IMR-90 (cell line): ENCODE results near the gene L3MBTL2. TPM values are rescaled to one million over a fixed set of nuclear protein-coding genes. Genes with fewer than 3 reads are reported as not detected.

Experiments
- ATAC-seq: fragments of 200-7000 bp; cut with Tn5 transposase; 2 replicates; pipeline ENCODE4 v1.9.1; 2020; ENCODE audit warnings: low read depth, mild to moderate bottlenecking, moderate library complexity
- BruUV-seq: library from RNA; stranded (reverse); fragments of 400-500 nt; replicated peaks from 2 replicates; lab custom pipeline; 2021; lab: Mats Ljungman, UMichigan
- CTCF ChIA-PET: fragments of 300-600 bp; formaldehyde crosslinking; extraction: SDS; loops from one replicate; lab custom pipeline; 2021; ENCODE audit warnings: antibody characterized with exemption; lab: Yijun Ruan, JAX
- POLR2A ChIA-PET: fragments of 300-600 bp; sonication (Branson Sonifier 250); formaldehyde crosslinking; loops from one replicate; lab custom pipeline; 2022; ENCODE audit warnings: antibody characterized with exemption; ENCODE audit not compliant: unreplicated experiment; lab: Charles Lee
- DNase-seq: peaks from one replicate; pipeline ENCODE4 v3.0.0; 2013
- H2AFZ ChIP-seq: replicated peaks from 2 replicates; pipeline ENCODE3; 2013; ENCODE audit warnings: low read length, mild to moderate bottlenecking; ENCODE audit not compliant: poor library complexity
- H2AK5ac ChIP-seq: 2 replicates; pipeline ENCODE4 v1.6.1; 2013; ENCODE audit warnings: low read depth, low read length, inconsistent platforms
- H2AK9ac ChIP-seq: replicated peaks from 2 replicates; pipeline ENCODE3; 2013; ENCODE audit warnings: mild to moderate bottlenecking, low read depth, low read length, moderate library complexity; ENCODE audit not compliant: poor library complexity
- H2BK120ac ChIP-seq: 2 replicates; pipeline ENCODE4 v1.6.1; 2013; ENCODE audit warnings: low read depth, low read length, inconsistent platforms
- H2BK15ac ChIP-seq: 3 replicates; pipeline ENCODE4 v1.6.1; 2013; ENCODE audit warnings: low read depth, low read length, inconsistent platforms
- H2BK20ac ChIP-seq: 2 replicates; pipeline ENCODE4 v1.6.1; 2013; ENCODE audit warnings: low read depth, mild to moderate bottlenecking, inconsistent platforms, low read length, moderate library complexity
- H2BK5ac ChIP-seq: 2 replicates; pipeline ENCODE4 v1.6.1; 2013; ENCODE audit warnings: mild to moderate bottlenecking, low read depth, low read length, inconsistent platforms; ENCODE audit not compliant: poor library complexity, severe bottlenecking
- H3K14ac ChIP-seq: replicated peaks from 2 replicates; pipeline ENCODE4 v1.6.1; 2013; ENCODE audit warnings: low read depth, low read length, inconsistent platforms
- H3K18ac ChIP-seq: 2 replicates; pipeline ENCODE4 v1.6.1; 2013; ENCODE audit warnings: low read depth, low read length, control low read depth
- H3K23ac ChIP-seq: 2 replicates; pipeline ENCODE4 v1.6.1; 2013; ENCODE audit warnings: low read depth, low read length, inconsistent platforms
- H3K27ac ChIP-seq: 2 replicates; pipeline ENCODE4 v1.5.1; 2013; ENCODE audit warnings: mild to moderate bottlenecking, control low read depth, low read length; ENCODE audit not compliant: insufficient read depth
- H3K27me3 ChIP-seq: 2 replicates; pipeline ENCODE4 v1.6.1; 2013; ENCODE audit warnings: low read length; ENCODE audit not compliant: control insufficient read depth, insufficient read depth
- H3K36me3 ChIP-seq: 2 replicates; pipeline ENCODE4 v1.6.1; 2013; ENCODE audit warnings: low read length, mixed read lengths; ENCODE audit not compliant: control insufficient read depth, insufficient read depth
- H3K4ac ChIP-seq: 2 replicates; pipeline ENCODE4 v1.6.1; 2013; ENCODE audit warnings: low read depth, low read length, inconsistent platforms
- H3K4me1 ChIP-seq: 2 replicates; pipeline ENCODE4 v1.6.1; 2013; ENCODE audit warnings: low read length, mixed read lengths; ENCODE audit not compliant: control insufficient read depth, insufficient read depth
- H3K4me2 ChIP-seq: 2 replicates; pipeline ENCODE4 v1.6.1; 2013; ENCODE audit warnings: low read depth, mild to moderate bottlenecking, control low read depth, low read length, moderate library complexity
- H3K4me3 ChIP-seq: 2 replicates; pipeline ENCODE4 v1.5.1; 2013; ENCODE audit warnings: low read depth, mild to moderate bottlenecking, control low read depth, low read length, moderate library complexity; ENCODE audit not compliant: insufficient read depth
- H3K56ac ChIP-seq: 2 replicates; pipeline ENCODE4 v1.6.1; 2013; ENCODE audit warnings: low read length, inconsistent platforms; ENCODE audit not compliant: insufficient read depth; ENCODE audit errors: extremely low read depth
- H3K79me1 ChIP-seq, 2 experiments: 2 replicates each; pipeline ENCODE4 v1.6.1; 2013; ENCODE audit warnings: low read length in 2 of 2, inconsistent platforms in 1 of 2, low read depth in 1 of 2
- H3K9ac ChIP-seq: 2 replicates; pipeline ENCODE4 v1.6.1; 2013; ENCODE audit warnings: low read depth, low read length, control low read depth
- H3K9me1 ChIP-seq: 2 replicates; pipeline ENCODE4 v1.6.1; 2013; ENCODE audit warnings: low read length, inconsistent platforms; ENCODE audit not compliant: insufficient read depth
- H3K9me3 ChIP-seq: 2 replicates; pipeline ENCODE4 v1.6.1; 2013; ENCODE audit warnings: low read length; ENCODE audit not compliant: control insufficient read depth, insufficient read depth
- H4K20me1 ChIP-seq: 2 replicates; pipeline ENCODE4 v1.6.1; 2013; ENCODE audit warnings: low read length, inconsistent platforms; ENCODE audit not compliant: insufficient read depth
- H4K5ac ChIP-seq: 2 replicates; pipeline ENCODE4 v1.6.1; 2013; ENCODE audit warnings: mild to moderate bottlenecking, low read depth, low read length, control low read depth
- H4K8ac ChIP-seq, 2 experiments: 2 replicates each; pipeline ENCODE4 v1.6.1; 2013; ENCODE audit warnings: low read depth in 2 of 2, low read length in 2 of 2, control low read depth in 1 of 2, inconsistent platforms in 1 of 2
- H4K91ac ChIP-seq: 2 replicates; pipeline ENCODE4 v1.6.1; 2013; ENCODE audit warnings: low read depth, low read length, inconsistent platforms; ENCODE audit not compliant: insufficient read depth
- CEBPB ChIP-seq: IDR thresholded peaks from 2 replicates; pipeline ENCODE4 v1.6.1; 2012; ENCODE audit warnings: low read depth, low read length, improper control_type of control experiment
- CHD1 ChIP-seq: IDR thresholded peaks from 2 replicates; pipeline ENCODE4 v1.6.1; 2012; ENCODE audit warnings: low read depth, low read length, improper control_type of control experiment
- FOS ChIP-seq: fragments of 150-350 bp; IDR thresholded peaks from 2 replicates; pipeline ENCODE4 v1.6.1; 2016; ENCODE audit warnings: low read depth, low read length
- WGBS, 2 experiments: methylation state at CpG; one replicate each; pipeline versions ENCODE4 v1.1.5 to v1.1.7; 2013; ENCODE audit warnings: missing lambda C conversion rate in 2 of 2; ENCODE audit not compliant: insufficient read length in 1 of 2; ENCODE audit errors: extremely low coverage in 2 of 2; 5-methylcytosine and 5-hydroxymethylcytosine counted together
- dilution Hi-C: fragments of 300-500 bp; cut with HindIII; formaldehyde crosslinking; loops from one replicate; pipeline ENCODE4 v1.14.3; 2018; ENCODE audit warnings: low sequenced_read_pairs; ENCODE audit not compliant: unreplicated experiment
- in situ Hi-C: fragments of 300-500 bp; cut with MboI; formaldehyde crosslinking; loops from 3 replicates; pipeline ENCODE4 v1.14.3; 2019; ENCODE audit warnings: low sequenced_read_pairs, inconsistent platforms, mixed read lengths
- intact Hi-C: fragments of 100-400 bp; cut with micrococcal nuclease; formaldehyde crosslinking; loops from 2 replicates; pipeline ENCODE4 v1.10.0; 2022
- polyA plus RNA-seq, 3 experiments: library from polyadenylated mRNA; depleted of rRNA; stranded (reverse); fragments of >200 nt; gene quantifications; 2 replicates each; pipeline ENCODE4 v1.2.3, GENCODE V29; 2012; ENCODE audit warnings: low replicate concordance in 1 of 3
- total RNA-seq: library from RNA; depleted of rRNA; stranded (reverse); fragments of >200 nt; gene quantifications from 2 replicates; pipeline ENCODE4 v1.2.3, GENCODE V29; 2012

Gene L3MBTL2
- total and polyA plus RNA-seq, 2 of the 4 experiments (the other 2 are of a cell fraction) = 20.6 to 25.1 TPM

DNA sequence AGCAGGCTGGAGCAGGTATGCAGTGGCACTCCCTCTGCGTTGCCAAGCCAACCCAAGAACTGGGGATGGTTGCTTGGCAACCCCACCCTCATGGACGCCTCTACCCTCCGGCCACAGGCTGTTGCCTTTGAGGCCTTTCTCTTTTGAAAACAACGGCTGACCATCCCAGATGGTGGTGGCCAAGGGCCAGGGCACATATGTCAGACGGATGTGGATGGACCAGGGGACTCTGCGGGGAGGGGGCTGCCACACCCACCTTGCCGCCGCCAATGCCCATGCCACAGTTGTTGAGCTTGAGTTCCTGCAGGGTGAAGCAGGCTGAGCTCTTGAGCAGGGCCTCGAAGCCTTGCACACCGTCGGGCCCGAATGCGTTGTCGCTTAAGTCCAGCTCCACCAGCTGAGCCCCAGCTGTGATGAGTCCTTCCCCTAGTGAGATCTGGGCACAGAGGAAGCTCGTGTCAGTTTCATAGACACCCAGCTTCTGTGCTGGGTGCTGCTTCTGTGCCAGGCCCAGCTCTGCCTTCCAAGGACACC, 59.4 kb downstream of the L3MBTL2 start:
- H3K18ac ChIP-seq = no peak overlapping the region
- no TSS peak for BruUV-seq
- no peak overlapping the region for H2BK120ac ChIP-seq
- ChIA-PET CTCF (no interaction called here), POLR2A (no interaction called here)
- H3K56ac ChIP-seq = no peak overlapping the region
- no peak overlapping the region for H3K4ac ChIP-seq
- no peaks in the 10 kb centered on the region for H3K4me1 ChIP-seq
- DNase-seq (no peak), ATAC-seq (no peak)
- H4K8ac ChIP-seq = no peak overlapping the region
- H4K91ac ChIP-seq = no peak overlapping the region
- no peaks in the 10 kb centered on the region for H3K27me3 ChIP-seq
- H3K27ac ChIP-seq = no peak overlapping the region
- H3K9ac ChIP-seq = no peak overlapping the region
- H2BK20ac ChIP-seq = no peak overlapping the region
- H3K23ac ChIP-seq = no peak overlapping the region
- peak overlapping the region; percentile 0 for H2BK5ac ChIP-seq
- WGBS, 2 experiments = 89% methylated on average over 10 of the region's 15 CpGs; no CpG with 5 or more reads in 1 of the 2 experiments
- H4K5ac ChIP-seq = no peak overlapping the region
- H3K36me3 ChIP-seq = peaks cover 77% of the 10 kb centered on the region
- no peak overlapping the region for H2BK15ac ChIP-seq
- no peak overlapping the region for H3K14ac ChIP-seq
- H2AK9ac ChIP-seq = peak overlapping the region; percentile 70
- H3K4me3 ChIP-seq = no peak overlapping the region
- H2AK5ac ChIP-seq = no peak overlapping the region
- peaks cover 19% of the 10 kb centered on the region for H3K9me1 ChIP-seq
- intact Hi-C loops (no loop called here), dilution Hi-C loops (no loop called here), in situ Hi-C loops (no loop called here)
- H4K20me1 ChIP-seq = peaks cover 36% of the 10 kb centered on the region
- H2AFZ ChIP-seq = no peak overlapping the region
- H3K79me1 ChIP-seq = peaks cover 47 to 84% of the 10 kb centered on the region in 2 experiments
- no peak overlapping the region for H3K4me2 ChIP-seq
- TF ChIP-seq FOS (no peak), CEBPB (no peak), CHD1 (no peak)
- H3K9me3 ChIP-seq = no peaks in the 10 kb centered on the region
